Measurements from ENCODE around the gene CXCR3.
"Not testable (repeated sequence)": the region's sequence is repeated elsewhere in the genome, so short reads cannot be mapped to it uniquely, and the experiment has no call there.

- TF ChIP-seq, protein P1, sequence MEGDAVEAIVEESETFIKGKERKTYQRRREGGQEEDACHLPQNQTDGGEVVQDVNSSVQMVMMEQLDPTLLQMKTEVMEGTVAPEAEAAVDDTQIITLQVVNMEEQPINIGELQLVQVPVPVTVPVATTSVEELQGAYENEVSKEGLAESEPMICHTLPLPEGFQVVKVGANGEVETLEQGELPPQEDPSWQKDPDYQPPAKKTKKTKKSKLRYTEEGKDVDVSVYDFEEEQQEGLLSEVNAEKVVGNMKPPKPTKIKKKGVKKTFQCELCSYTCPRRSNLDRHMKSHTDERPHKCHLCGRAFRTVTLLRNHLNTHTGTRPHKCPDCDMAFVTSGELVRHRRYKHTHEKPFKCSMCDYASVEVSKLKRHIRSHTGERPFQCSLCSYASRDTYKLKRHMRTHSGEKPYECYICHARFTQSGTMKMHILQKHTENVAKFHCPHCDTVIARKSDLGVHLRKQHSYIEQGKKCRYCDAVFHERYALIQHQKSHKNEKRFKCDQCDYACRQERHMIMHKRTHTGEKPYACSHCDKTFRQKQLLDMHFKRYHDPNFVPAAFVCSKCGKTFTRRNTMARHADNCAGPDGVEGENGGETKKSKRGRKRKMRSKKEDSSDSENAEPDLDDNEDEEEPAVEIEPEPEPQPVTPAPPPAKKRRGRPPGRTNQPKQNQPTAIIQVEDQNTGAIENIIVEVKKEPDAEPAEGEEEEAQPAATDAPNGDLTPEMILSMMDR (IDR thresholded peaks at IDR 0.05 in 2 of 3, conservative IDR thresholded peaks at IDR 0.05 in 1 of 3; ENCODE audit: control insufficient read depth in 2 of 3, extremely low read depth in 1 of 3, insufficient read depth in 1 of 3, low read depth in 3 of 3, low read length in 3 of 3) = not testable (repeated sequence)
- not testable (repeated sequence) for TF ChIP-seq ZNF274 (IDR thresholded peaks at IDR 0.05; ENCODE audit: insufficient read depth, insufficient read length); RAD51 (IDR thresholded peaks at IDR 0.05); POLR2A (IDR thresholded peaks at IDR 0.05; ENCODE audit: low read depth, low read length); RAD21 (IDR thresholded peaks at IDR 0.05; ENCODE audit: insufficient read depth, low read depth, low read length); EZH2 (IDR thresholded peaks at IDR 0.05; ENCODE audit: borderline replicate concordance, control insufficient read depth, low read depth, low read length); NR2C1 (IDR thresholded peaks at IDR 0.05); MXI1 (IDR thresholded peaks at IDR 0.05; ENCODE audit: low read depth, low read length); SUZ12 (IDR thresholded peaks at IDR 0.05; ENCODE audit: unreplicated experiment)
Observed at GRCh38 chrX:71663238-71663637, 44.9 kb upstream of the CXCR3 start.
